ENCODE results near the gene PIK3AP1. TPM values are rescaled to one million over a fixed set of nuclear protein-coding genes. Genes with fewer than 3 reads are reported as not detected.

The PIK3AP1 gene
- total RNA-seq, 1 experiment from 2014 or later, result 1.7 TPM

- DNase-seq, result no peak
- no peaks in the 10 kb centered on the region for H4K20me1 ChIP-seq (ENCODE audit: control insufficient read depth, insufficient read depth, insufficient read length)
- no CpG with 5 or more reads among the region's 4 CpGs for WGBS (ENCODE audit: extremely low coverage, insufficient read length, low lambda C conversion rate)
Measured at GRCh38 chr10:96703358-96703757, 17.0 kb downstream of the PIK3AP1 start.

More at GRCh38 chr10:96703358-96703757, 17.0 kb downstream of the PIK3AP1 start:
- no peaks in the 10 kb centered on the region for H3K27me3 ChIP-seq (ENCODE audit: insufficient read depth, low read length)
- Mint-ChIP-seq H3K36me3 (ENCODE audit: insufficient read depth in 1 of 3, low read depth in 3 of 3) (no peaks in the 10 kb centered on the region), H3K9me3 (no peaks in the 10 kb centered on the region), H3K27ac (no peak overlapping the region), H3K4me1 (peaks cover 11 to 12% of the 10 kb centered on the region in 2 experiments), H3K4me3 (no peak overlapping the region), H3K27me3 (ENCODE audit: low read depth) (no peaks in the 10 kb centered on the region)
- no peaks in the 10 kb centered on the region for H3K9me3 ChIP-seq (ENCODE audit: control insufficient read depth, low read depth, low read length)
- H2BK20ac ChIP-seq (ENCODE audit: low read depth, low read length, poor library complexity, severe bottlenecking), result no peak overlapping the region
- H2BK15ac ChIP-seq (ENCODE audit: low read depth, low read length), result no peak overlapping the region
- H3K79me1 ChIP-seq (ENCODE audit: insufficient read depth, low read depth, low read length, poor library complexity, severe bottlenecking), result no peaks in the 10 kb centered on the region
- no peak overlapping the region for H2AK5ac ChIP-seq (ENCODE audit: insufficient read length, low read length)
- no peak overlapping the region for H3K14ac ChIP-seq (ENCODE audit: insufficient read depth, low read length)
- no peak overlapping the region for H4K5ac ChIP-seq (ENCODE audit: insufficient read length, low read depth, low read length)
- no peak overlapping the region for H3K9ac ChIP-seq (ENCODE audit: extremely low read depth, insufficient read length, low read length)
- H3K23me2 ChIP-seq (ENCODE audit: insufficient read length, low read depth, low read length, poor library complexity, severe bottlenecking), result no peaks in the 10 kb centered on the region
- H3K4me2 ChIP-seq (ENCODE audit: insufficient read depth, insufficient read length, low read length), result no peak overlapping the region
- no peak overlapping the region for H3K4ac ChIP-seq (ENCODE audit: low read depth, low read length)
- no peak overlapping the region for H2BK12ac ChIP-seq (ENCODE audit: insufficient read length, low read depth, low read length)
- H3K4me1 ChIP-seq (ENCODE audit: insufficient read depth, low read length), result no peaks in the 10 kb centered on the region
- no peak overlapping the region for H2AFZ ChIP-seq (ENCODE audit: low read length)
- H3K23ac ChIP-seq (ENCODE audit: insufficient read length, low read depth, low read length), result no peak overlapping the region
- H2BK120ac ChIP-seq (ENCODE audit: low read depth, low read length, poor library complexity, severe bottlenecking), result no peak overlapping the region
- H3K79me2 ChIP-seq (ENCODE audit: insufficient read depth, low read length), result no peaks in the 10 kb centered on the region; the same call in 1 of the 2 replicates
- H3T11ph ChIP-seq (ENCODE audit: low read length), result no peak overlapping the region
- H4K8ac ChIP-seq (replicated peaks; ENCODE audit: insufficient read length, low read depth, low read length), result no peak overlapping the region
- H3K27ac ChIP-seq (ENCODE audit: insufficient read length, low read depth, low read length), result no peak overlapping the region
- no peak overlapping the region for H2BK5ac ChIP-seq (ENCODE audit: insufficient read length, low read length)
- H3K18ac ChIP-seq (ENCODE audit: insufficient read length, low read depth, low read length), result no peak overlapping the region
- no peak overlapping the region for H4K91ac ChIP-seq (ENCODE audit: insufficient read length, low read depth, low read length)
- no peak overlapping the region for H3K56ac ChIP-seq (ENCODE audit: insufficient read length, low read depth, low read length)
- TF ChIP-seq, protein P1, sequence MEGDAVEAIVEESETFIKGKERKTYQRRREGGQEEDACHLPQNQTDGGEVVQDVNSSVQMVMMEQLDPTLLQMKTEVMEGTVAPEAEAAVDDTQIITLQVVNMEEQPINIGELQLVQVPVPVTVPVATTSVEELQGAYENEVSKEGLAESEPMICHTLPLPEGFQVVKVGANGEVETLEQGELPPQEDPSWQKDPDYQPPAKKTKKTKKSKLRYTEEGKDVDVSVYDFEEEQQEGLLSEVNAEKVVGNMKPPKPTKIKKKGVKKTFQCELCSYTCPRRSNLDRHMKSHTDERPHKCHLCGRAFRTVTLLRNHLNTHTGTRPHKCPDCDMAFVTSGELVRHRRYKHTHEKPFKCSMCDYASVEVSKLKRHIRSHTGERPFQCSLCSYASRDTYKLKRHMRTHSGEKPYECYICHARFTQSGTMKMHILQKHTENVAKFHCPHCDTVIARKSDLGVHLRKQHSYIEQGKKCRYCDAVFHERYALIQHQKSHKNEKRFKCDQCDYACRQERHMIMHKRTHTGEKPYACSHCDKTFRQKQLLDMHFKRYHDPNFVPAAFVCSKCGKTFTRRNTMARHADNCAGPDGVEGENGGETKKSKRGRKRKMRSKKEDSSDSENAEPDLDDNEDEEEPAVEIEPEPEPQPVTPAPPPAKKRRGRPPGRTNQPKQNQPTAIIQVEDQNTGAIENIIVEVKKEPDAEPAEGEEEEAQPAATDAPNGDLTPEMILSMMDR (conservative IDR thresholded peaks at IDR 0.05), result no peak

All from H9 (cell line).